NCI-H187 (cell line): ENCODE results near the gene RAI14.

Experiments
- DNase-seq, 2 experiments: peaks; one replicate each; lab custom pipeline; 2025; lab: John Stamatoyannopoulos, UW

The RAI14 gene

GRCh38 chr5:34656001-34656699 lies at the start of gene RAI14:
TSS of gene RAI14 (plus strand) at chr5:34656328. CDS start at chr5:34686920, 30,592 bp downstream.
- no peak for DNase-seq

- no peak for DNase-seq
These were observed 47.8 kb upstream of the RAI14 start for GRCh38 chr5:34608368-34608767.

- no peak for DNase-seq
These were observed 47.1 kb upstream of the RAI14 start for GRCh38 chr5:34608859-34609648.

GRCh38 chr5:34609951-34610441 lies 46.1 kb upstream of the RAI14 start:
- DNase-seq: no peak

GRCh38 chr5:34610546-34610945 lies 45.6 kb upstream of the RAI14 start:
- no peak for DNase-seq

- DNase-seq: no peak
These were observed 44.4 kb upstream of the RAI14 start for GRCh38 chr5:34611464-34612415.

GRCh38 chr5:34616651-34617050 lies 39.5 kb upstream of the RAI14 start:
- no peak for DNase-seq

GRCh38 chr5:34618371-34619065 lies 37.6 kb upstream of the RAI14 start:
- no peak for DNase-seq

GRCh38 chr5:34620185-34620584 lies 35.9 kb upstream of the RAI14 start:
- DNase-seq: no peak

GRCh38 chr5:34621277-34622097 lies 34.6 kb upstream of the RAI14 start:
- no peak for DNase-seq

- DNase-seq: no peak
These were observed 34.1 kb upstream of the RAI14 start for GRCh38 chr5:34622098-34622400.

GRCh38 chr5:34624691-34625090 lies 31.4 kb upstream of the RAI14 start:
- no peak for DNase-seq

GRCh38 chr5:34625246-34625645 lies 30.9 kb upstream of the RAI14 start:
- no peak for DNase-seq

- DNase-seq: no peak
These were observed 30.1 kb upstream of the RAI14 start for GRCh38 chr5:34626036-34626435.

GRCh38 chr5:34626751-34627150 lies 29.4 kb upstream of the RAI14 start:
- DNase-seq: no peak

GRCh38 chr5:34627794-34628193 lies 28.3 kb upstream of the RAI14 start:
- no peak for DNase-seq

GRCh38 chr5:34628373-34628772 lies 27.8 kb upstream of the RAI14 start:
- DNase-seq: no peak

GRCh38 chr5:34630596-34630995 lies 25.5 kb upstream of the RAI14 start:
- DNase-seq: no peak

- no peak for DNase-seq
These were observed 23.2 kb upstream of the RAI14 start for GRCh38 chr5:34632807-34633422.

GRCh38 chr5:34639852-34640626 lies 16.1 kb upstream of the RAI14 start:
- DNase-seq: no peak
